GM12801 (cell line): ENCODE results near the gene MGMT.

ENCODE experiments used
- CTCF ChIP-seq: IDR thresholded peaks from one replicate; pipeline ENCODE4 v1.5.1; 2011; ENCODE audit warnings: control low read depth; ENCODE audit not compliant: insufficient read length; ENCODE audit errors: extremely low read depth

MGMT gene

GRCh38 chr10:129601737-129602136 lies 134.7 kb downstream of the MGMT start:
- no peak for TF ChIP-seq CTCF

GRCh38 chr10:129602938-129603535 lies 136.0 kb downstream of the MGMT start:
- TF ChIP-seq CTCF: no peak

DNA sequence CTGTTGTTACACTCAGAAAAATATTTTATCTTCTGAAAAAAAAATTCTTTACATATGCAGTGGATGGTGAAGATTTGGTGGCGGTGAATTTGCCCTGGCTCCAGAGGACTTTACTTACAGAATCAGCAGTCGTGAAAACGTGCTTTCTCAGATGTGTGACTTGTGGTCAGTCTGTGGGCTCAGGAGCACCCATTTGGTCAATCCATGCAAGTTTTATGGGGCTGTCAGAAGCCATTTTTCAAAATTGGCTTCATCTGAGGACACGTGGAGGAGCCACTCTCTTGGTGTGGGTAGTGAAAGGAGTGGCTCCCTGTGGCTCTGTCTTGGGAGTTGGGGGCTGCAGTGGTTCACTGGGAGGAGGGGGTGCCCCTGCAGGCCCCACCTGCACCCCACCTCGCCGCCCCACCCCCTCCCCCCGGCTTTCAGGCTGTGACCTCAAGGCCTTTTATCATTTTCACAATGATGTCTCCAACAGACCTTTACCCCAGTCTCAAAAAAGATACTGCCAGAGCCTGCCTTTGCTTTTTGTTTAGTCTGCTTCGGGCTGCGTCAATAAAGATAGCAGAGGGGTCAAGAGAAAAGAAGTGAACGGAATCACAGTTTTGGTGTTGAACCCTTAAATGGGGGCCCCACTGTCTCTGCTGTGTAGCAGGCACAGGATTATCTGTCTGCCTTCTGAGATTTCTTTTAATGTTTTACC lies 137.4 kb downstream of the MGMT start:
- no peak for TF ChIP-seq CTCF

- no peak for TF ChIP-seq CTCF
Measured at GRCh38 chr10:129605266-129605985, 138.4 kb downstream of the MGMT start.

DNA sequence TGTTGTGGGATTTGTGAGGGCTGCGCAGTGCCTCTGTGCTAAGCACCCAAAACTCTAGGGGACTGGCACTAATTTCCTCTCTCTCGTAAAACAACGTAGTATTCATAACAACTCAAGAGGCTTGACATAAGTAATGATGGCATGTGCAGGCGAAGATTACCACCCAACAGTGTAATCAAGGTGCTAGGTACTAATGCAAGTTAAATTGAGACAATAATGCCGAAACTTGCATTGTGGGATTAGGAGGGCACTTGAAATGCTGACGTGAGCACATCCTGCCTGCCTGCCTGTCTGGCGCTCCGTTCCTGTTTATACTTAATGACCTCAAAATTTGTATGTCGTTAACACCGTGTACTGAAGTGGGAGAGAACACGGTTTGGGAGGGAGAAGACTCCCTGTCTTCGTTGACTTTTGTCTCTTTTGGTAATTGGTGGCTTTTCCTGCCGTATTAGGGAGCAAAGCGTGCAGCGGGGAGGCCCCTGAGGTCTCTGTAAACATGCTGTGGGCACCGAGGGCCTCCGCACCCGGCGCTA lies 139.0 kb downstream of the MGMT start:
- no peak for TF ChIP-seq CTCF

DNA sequence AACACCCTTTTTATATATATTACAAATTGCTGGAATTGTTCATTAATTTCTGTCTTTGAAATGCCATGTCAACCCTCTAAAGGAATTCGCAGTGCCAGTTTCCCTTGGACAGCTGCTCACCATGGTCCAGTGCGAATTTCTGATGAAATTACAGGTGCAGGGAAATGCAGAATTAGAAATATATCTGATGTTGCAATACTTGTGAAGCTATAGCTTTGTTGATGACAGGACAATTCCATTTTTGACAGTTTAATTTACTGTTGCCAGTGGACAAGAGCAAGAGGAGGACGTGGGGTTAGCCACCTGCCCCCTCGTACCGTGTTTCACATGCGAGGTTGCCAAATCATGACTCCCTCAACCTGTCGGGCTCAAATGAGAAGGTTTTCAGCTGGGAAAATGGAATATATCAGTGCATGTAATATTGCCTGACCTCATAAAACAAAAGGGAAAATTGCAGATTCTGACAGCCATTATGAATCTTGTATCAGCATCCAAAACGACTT lies 140.6 kb downstream of the MGMT start:
- no peak for TF ChIP-seq CTCF

- TF ChIP-seq CTCF: no peak
Measured at GRCh38 chr10:129608653-129609052, 141.6 kb downstream of the MGMT start.
